K562 (cell line): ENCODE data around the gene IQGAP3. TPM values are rescaled to one million over a fixed set of nuclear protein-coding genes. Genes with fewer than 3 reads are reported as not detected.
A peak's percentile ranks its signal among the peaks of the same experiment; 100 is the strongest.

ENCODE experiments used
- ATAC-seq: fragments of 200-7000 bp; cut with Tn5 transposase; 3 replicates; pipeline ENCODE4 v1.9.1; 2020; ENCODE audit warnings: moderate library complexity
- BruUV-seq: library from RNA; stranded (reverse); fragments of 400-500 nt; replicated peaks from 2 replicates; lab custom pipeline; 2021; lab: Mats Ljungman, UMichigan
- CTCF ChIA-PET: fragments of 300-600 bp; formaldehyde crosslinking; extraction: SDS; loops from one replicate; lab custom pipeline; 2021; ENCODE audit warnings: low intra/inter-chr PET ratio; lab: Yijun Ruan, JAX
- POLR2A ChIA-PET: fragments of 300-600, 350-650 bp; sonication (Branson Sonifier 250); formaldehyde crosslinking; extraction: SDS; loops from one replicate; lab custom pipeline; 2021; ENCODE audit warnings: antibody characterized with exemption, inconsistent platforms; lab: Yijun Ruan, JAX
- DNase-seq, 4 experiments: peaks; one replicate each; pipeline versions ENCODE4 v3.0.0 to v3.0.0-alpha.2; 2011 to 2018; ENCODE audit warnings: low spot score in 3 of 4, mixed read lengths in 3 of 4; ENCODE audit errors: extremely low read depth in 1 of 4
- FAIRE-seq: peaks from 2 replicates; lab custom pipeline; 2011; peaks lifted over from hg19 to GRCh38; lab: Jason Lieb, UNC
- H2AFZ ChIP-seq: 2 replicates; pipeline ENCODE4 v1.6.0; 2011; ENCODE audit warnings: low read depth, low read length, control low read depth, inconsistent platforms
- H3K27ac ChIP-seq: fragments of 200-600 bp; 3 replicates; pipeline ENCODE4 v1.8.0; 2011; ENCODE audit warnings: low read depth, mild to moderate bottlenecking, control low read depth, inconsistent platforms, low read length, moderate library complexity, mixed read lengths; ENCODE audit errors: extremely low read depth
- H3K27me3 ChIP-seq, 2 experiments: fragments of 300-600 bp in 1 of 2; 2 replicates in 1 of 2; 3 replicates in 1 of 2; pipeline versions ENCODE4 v1.6.0 to v1.8.0; 2011; ENCODE audit warnings: inconsistent platforms in 2 of 2, low read length in 2 of 2, mild to moderate bottlenecking in 1 of 2, mixed read lengths in 1 of 2, moderate library complexity in 1 of 2; ENCODE audit not compliant: control insufficient read depth in 2 of 2, insufficient read depth in 2 of 2
- H3K36me3 ChIP-seq: fragments of 300-600 bp; 3 replicates; pipeline ENCODE4 v1.8.0; 2011; ENCODE audit warnings: mild to moderate bottlenecking, low read length, inconsistent platforms; ENCODE audit not compliant: control insufficient read depth, insufficient read depth
- H3K4me1 ChIP-seq, 2 experiments: fragments of 200-600 bp in 1 of 2; replicated peaks in 1 of 2; 2 replicates in 1 of 2; 3 replicates in 1 of 2; pipeline versions ENCODE4 v1.5.1 to v1.8.0; 2011; ENCODE audit warnings: inconsistent platforms in 2 of 2, low read length in 2 of 2, mild to moderate bottlenecking in 1 of 2, mixed read lengths in 1 of 2, moderate library complexity in 1 of 2; ENCODE audit not compliant: control insufficient read depth in 2 of 2, insufficient read depth in 2 of 2
- H3K4me2 ChIP-seq: 2 replicates; pipeline ENCODE4 v1.6.1; 2011; ENCODE audit warnings: low read length, control low read depth, inconsistent platforms, mixed read lengths; ENCODE audit not compliant: insufficient read depth
- H3K4me3 ChIP-seq: fragments of 200-600 bp; sonication (generic), shearing (Covaris generic); 2 replicates; pipeline ENCODE4 v1.5.1; 2016; ENCODE audit warnings: control low read depth, inconsistent platforms
- H3K79me2 ChIP-seq: fragments of 200-600 bp; 3 replicates; pipeline ENCODE4 v1.8.0; 2011; ENCODE audit warnings: low read length, inconsistent platforms; ENCODE audit not compliant: control insufficient read depth, insufficient read depth
- H3K9ac ChIP-seq, 2 experiments: 2 replicates each; pipeline versions ENCODE4 v1.6.0 to v1.6.1; 2011; ENCODE audit warnings: low read depth in 2 of 2, low read length in 2 of 2, control low read depth in 1 of 2, inconsistent platforms in 1 of 2, mild to moderate bottlenecking in 1 of 2, mixed read lengths in 1 of 2; ENCODE audit not compliant: insufficient read depth in 1 of 2
- H3K9me1 ChIP-seq: one replicate; pipeline ENCODE4 v1.6.0; 2011; ENCODE audit warnings: inconsistent platforms, mild to moderate bottlenecking, low read length, moderate library complexity; ENCODE audit not compliant: control insufficient read depth, insufficient read depth
- H3K9me3 ChIP-seq: replicated peaks from 2 replicates; pipeline ENCODE4 v1.5.1; 2011; ENCODE audit warnings: low read depth, low read length, inconsistent platforms; ENCODE audit not compliant: control insufficient read depth, insufficient read depth
- H4K20me1 ChIP-seq: replicated peaks from 2 replicates; pipeline ENCODE4 v1.6.1; 2011; ENCODE audit warnings: low read length, inconsistent platforms, mixed read lengths; ENCODE audit not compliant: control insufficient read depth, insufficient read depth
- ATF3 ChIP-seq, 2 experiments: fragments of 450-650 bp in 1 of 2; sonication (generic) in 1 of 2; formaldehyde crosslinking in 1 of 2; IDR thresholded peaks in 1 of 2; conservative IDR thresholded peaks in 1 of 2; 2 replicates each; pipeline versions ENCODE4 v1.6.1 to v1.8.1; 2016 to 2023; ENCODE audit warnings: mild to moderate bottlenecking in 2 of 2, moderate library complexity in 2 of 2, inconsistent platforms in 1 of 2, missing genetic modification reagents in 1 of 2
- CSDE1 ChIP-seq, 2 experiments: fragments of 450-650 bp; IDR thresholded peaks; 2 replicates each; pipeline ENCODE4 v1.6.1; 2016; ENCODE audit warnings: mild to moderate bottlenecking in 1 of 2
- DIDO1 ChIP-seq: fragments of 450-650 bp; IDR thresholded peaks from 2 replicates; pipeline ENCODE4 v1.6.1; 2016; ENCODE audit warnings: low read depth, missing biosample characterization, missing genetic modification characterization
- DPF2 ChIP-seq: fragments of 450-650 bp; IDR thresholded peaks from 2 replicates; pipeline ENCODE4 v1.6.1; 2016
- POLR2G ChIP-seq: fragments of 200-400 bp; formaldehyde crosslinking; IDR thresholded peaks from 2 replicates; pipeline ENCODE4 v1.6.1; 2017; ENCODE audit warnings: low read depth, mild to moderate bottlenecking, antibody characterized with exemption, low read length, moderate library complexity
- RBM22 ChIP-seq: fragments of 200-400 bp; formaldehyde crosslinking; IDR thresholded peaks from 2 replicates; pipeline ENCODE4 v1.6.1; 2018; ENCODE audit warnings: low read length, low read depth; ENCODE audit not compliant: poor library complexity, severe bottlenecking
- ZNF354B ChIP-seq: fragments of 250-450 bp; sonication (Bioruptor Pico); IDR thresholded peaks from 2 replicates; pipeline ENCODE4 v1.4.0; 2020
- ZNF609 ChIP-seq: sonication (generic); formaldehyde crosslinking; IDR thresholded peaks from 2 replicates; pipeline ENCODE4 v1.8.1; 2023; ENCODE audit warnings: missing genetic modification reagents, mild to moderate bottlenecking, borderline replicate concordance
- WGBS: fragments of 100-300 bp; shearing (Covaris generic); methylation state at CpG from one replicate; pipeline ENCODE4 v1.1.6; 2016; ENCODE audit warnings: low coverage, mixed read lengths; ENCODE audit not compliant: insufficient coverage; ENCODE audit errors: missing lambda C conversion rate; 5-methylcytosine and 5-hydroxymethylcytosine counted together
- in situ Hi-C: fragments of 300-500 bp; cut with MboI; formaldehyde crosslinking; loops from 4 replicates; pipeline ENCODE4 v1.15.0; 2018; ENCODE audit warnings: inconsistent platforms, mixed read lengths
- intact Hi-C: fragments of 100-400 bp; cut with micrococcal nuclease; formaldehyde crosslinking; loops from 2 replicates; pipeline ENCODE4 v1.14.2; 2022
- polyA plus RNA-seq, 8 experiments: library from polyadenylated mRNA; depleted of rRNA in 4 of 8; stranded (reverse) in 5 of 8; unstranded in 3 of 8; fragments of >200 nt; fragmentation: Nextera tagmentation in 2 of 8; fragmentation: Illumina TruSeq in 1 of 8; extraction: Ambion mirVana in 2 of 8; extraction: Trizol in 1 of 8; gene quantifications; 2 replicates each; pipeline versions ENCODE4 v1.2.1 to v1.2.3, GENCODE V29; 2011 to 2014; ENCODE audit warnings: inconsistent platforms in 1 of 8, missing spikeins in 1 of 8
- total RNA-seq, 7 experiments: library from RNA; depleted of rRNA in 6 of 7; stranded (reverse); fragments of >200 nt in 6 of 7; fragmentation: Illumina TruSeq in 2 of 7; extraction: Trizol in 2 of 7; gene quantifications; 2 replicates each; pipeline versions ENCODE4 v1.2.1 to v1.2.3, GENCODE V29; 2011 to 2021; ENCODE audit warnings: low replicate concordance in 1 of 7

Gene IQGAP3
- total and polyA plus RNA-seq, 9 of the 15 experiments (the other 6 are each of a cell fraction or from before 2014, with no cell fraction given) = 1.4 to 16.6 (median 11.9) TPM

DNA sequence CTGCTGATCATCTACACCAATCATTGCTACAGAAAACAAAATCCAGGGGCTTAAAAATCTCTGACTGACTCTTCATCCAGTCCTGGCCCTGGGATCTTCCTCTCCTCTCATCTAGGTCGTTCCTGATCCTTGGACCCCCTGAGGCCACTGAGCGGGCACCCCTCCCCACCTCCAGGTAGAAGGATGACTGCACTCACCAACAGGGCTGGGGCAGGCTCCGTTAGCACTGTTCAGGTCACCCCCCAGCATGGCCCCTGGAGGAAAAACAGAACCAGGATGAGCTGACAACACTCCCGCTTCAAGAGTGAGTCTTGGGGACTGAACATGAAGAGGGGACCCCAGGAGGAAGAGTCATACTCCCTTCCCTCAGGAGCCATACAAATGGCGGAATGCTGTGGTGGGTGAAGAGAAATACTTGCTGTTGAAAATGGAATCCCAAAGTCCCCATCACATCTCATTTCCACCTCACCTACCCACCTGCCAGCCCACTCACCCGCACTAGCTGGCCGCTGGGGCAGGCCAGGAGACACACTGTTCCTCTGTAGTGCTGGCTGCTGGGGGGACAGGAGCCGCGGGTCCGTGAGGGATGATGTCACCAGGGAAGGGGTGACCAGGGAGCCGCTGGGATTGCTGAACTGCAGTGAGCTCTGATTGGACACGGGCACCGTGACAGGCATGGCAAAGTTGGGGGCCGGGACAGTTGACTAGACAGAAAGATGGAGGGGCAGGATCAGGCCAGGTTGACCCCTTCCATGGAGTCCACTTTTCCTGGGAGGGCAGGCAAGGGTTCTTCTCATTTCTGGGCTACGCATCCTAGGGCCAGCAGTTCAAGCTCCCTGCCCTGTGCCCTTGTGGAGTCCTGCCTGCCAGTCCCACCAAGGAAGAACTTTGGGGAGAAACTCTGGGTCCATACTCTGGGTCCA, 93.0 kb downstream of the IQGAP3 start:
- no peak overlapping the region for H3K9ac ChIP-seq
- no peak for DNase-seq
- TF ChIP-seq DIDO1 (no peak), POLR2G (0 out of 2 replicates have a peak, but pooled peaks have one; percentile 48), ATF3 (IDR thresholded peaks at IDR 0.05) (0 out of 2 replicates have a peak, but pooled peaks have one; percentile 8), ATF3 (CRISPR knock-in tag; conservative IDR thresholded peaks at IDR 0.05) (no peak), CSDE1 (IDR thresholded peaks at IDR 0.05) (no peak), ZNF354B (CRISPR knock-in tag) (no peak), ZNF609 (CRISPR knock-in tag) (no peak), RBM22 (peak; percentile 62), DPF2 (no peak)
- POLR2A ChIA-PET = interaction anchor here (0.6 to 1.5 kb wide), 2 partner anchors 12 to 15 kb away, joined by 3 to 6 read pairs; no protein-coding TSS in a partner anchor
- peaks cover 84% of the 10 kb centered on the region for H3K36me3 ChIP-seq
- no peak overlapping the region for H2AFZ ChIP-seq
- CTCF ChIA-PET = interaction anchor here (0.7 to 1.3 kb wide), 2 partner anchors 123 to 128 kb away, joined by 3 to 5 read pairs; no protein-coding TSS in a partner anchor
- no peaks in the 10 kb centered on the region for H3K9me3 ChIP-seq
- BruUV-seq = no TSS peak
- no peaks in the 10 kb centered on the region for H3K79me2 ChIP-seq
- FAIRE-seq = no peak
- H4K20me1 ChIP-seq = peaks cover 5% of the 10 kb centered on the region
- peaks cover 0 to 17% of the 10 kb centered on the region in 2 experiments; a peak in 2 of 5 replicates for H3K4me1 ChIP-seq
- no peaks in the 10 kb centered on the region for H3K27me3 ChIP-seq
- WGBS = 87% methylated on average over 13 of the region's 15 CpGs
- H3K4me3 ChIP-seq = no peak overlapping the region
- no peak overlapping the region for H3K27ac ChIP-seq
- intact Hi-C loops = loop anchor here (10.0 kb wide), 1 partner anchor 65 kb away; no protein-coding TSS in a partner anchor
- no peak overlapping the region for H3K4me2 ChIP-seq
- no peaks in the 10 kb centered on the region for H3K9me1 ChIP-seq
- ATAC-seq = no peak
- in situ Hi-C loops = no loop called here
